IPS-15b (cell line): ENCODE results near the gene ESR1.
"Not testable (repeated sequence)": the region's sequence is repeated elsewhere in the genome, so short reads cannot be mapped to it uniquely, and the experiment has no call there.

ENCODE experiments used
- H3K27me3 ChIP-seq: one replicate; pipeline ENCODE4 v1.6.1; 2013; ENCODE audit warnings: low read length; ENCODE audit not compliant: control insufficient read depth, insufficient read depth
- H3K36me3 ChIP-seq: one replicate; pipeline ENCODE4 v1.6.1; 2013; ENCODE audit warnings: low read length; ENCODE audit not compliant: control insufficient read depth, insufficient read depth
- H3K4me1 ChIP-seq: one replicate; pipeline ENCODE4 v1.6.1; 2013; ENCODE audit warnings: mild to moderate bottlenecking, low read length; ENCODE audit not compliant: control insufficient read depth, insufficient read depth
- H3K4me3 ChIP-seq: one replicate; pipeline ENCODE4 v1.5.1; 2013; ENCODE audit warnings: low read depth, low read length
- H3K9ac ChIP-seq: one replicate; pipeline ENCODE4 v1.6.1; 2013; ENCODE audit warnings: low read depth, mild to moderate bottlenecking, low read length
- H3K9me3 ChIP-seq: one replicate; pipeline ENCODE4 v1.6.1; 2013; ENCODE audit warnings: mild to moderate bottlenecking, low read length; ENCODE audit not compliant: control insufficient read depth, insufficient read depth

ESR1 gene

GRCh38 chr6:151869787-151870186 lies 62.3 kb downstream of the ESR1 start:
- Histone ChIP-seq H3K36me3 (no peaks in the 10 kb centered on the region), H3K4me3 (no peak overlapping the region), H3K9ac (no peak overlapping the region), H3K9me3 (no peaks in the 10 kb centered on the region), H3K27me3 (no peaks in the 10 kb centered on the region), H3K4me1 (no peaks in the 10 kb centered on the region)

- Histone ChIP-seq H3K9me3 (no peaks in the 10 kb centered on the region), H3K9ac (no peak overlapping the region), H3K36me3 (no peaks in the 10 kb centered on the region), H3K4me1 (no peaks in the 10 kb centered on the region), H3K27me3 (no peaks in the 10 kb centered on the region), H3K4me3 (no peak overlapping the region)
Observed at GRCh38 chr6:151870375-151870774, 62.9 kb downstream of the ESR1 start.

DNA sequence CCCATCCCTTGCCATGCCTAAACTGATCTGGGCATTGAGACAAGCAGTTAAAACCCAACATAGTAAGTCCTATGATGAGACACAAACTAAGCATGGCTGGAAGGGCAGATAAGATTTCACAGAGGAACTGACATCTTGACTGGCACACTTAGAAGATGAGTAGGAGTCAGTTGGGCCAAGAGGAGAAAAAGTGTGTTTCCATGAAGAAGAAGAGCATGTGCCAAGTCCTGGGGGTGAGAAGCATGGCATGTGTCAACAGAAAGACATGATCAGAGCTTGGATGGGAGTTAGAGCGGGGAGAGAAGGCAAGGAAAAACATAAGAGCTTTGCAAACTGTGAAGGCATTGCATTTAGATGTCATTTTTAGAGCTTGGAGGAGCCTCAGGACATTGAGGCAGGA lies 68.0 kb downstream of the ESR1 start:
- Histone ChIP-seq H3K4me3 (no peak overlapping the region), H3K4me1 (no peaks in the 10 kb centered on the region), H3K36me3 (no peaks in the 10 kb centered on the region), H3K27me3 (no peaks in the 10 kb centered on the region), H3K9ac (no peak overlapping the region), H3K9me3 (no peaks in the 10 kb centered on the region)

DNA sequence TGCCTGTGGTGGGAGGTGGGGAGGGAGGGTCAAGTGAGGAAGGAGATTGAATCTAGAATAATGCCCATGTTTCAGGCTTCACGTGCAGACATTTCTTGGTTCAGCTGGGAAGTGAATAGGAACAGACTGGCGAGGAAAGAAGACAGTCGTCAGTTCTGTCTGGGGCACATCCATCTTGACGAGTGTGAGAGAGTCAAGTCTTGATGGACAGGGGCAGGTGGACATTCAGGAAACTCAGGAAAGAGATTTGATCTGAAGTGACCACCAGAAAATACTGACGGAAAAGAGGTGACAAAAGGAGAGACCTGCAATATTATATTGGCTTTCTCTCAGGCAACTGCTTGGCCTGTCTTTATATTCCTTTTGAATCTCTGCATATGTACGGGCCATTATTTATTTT lies 68.6 kb downstream of the ESR1 start:
- Histone ChIP-seq H3K36me3 (no peaks in the 10 kb centered on the region), H3K9ac (no peak overlapping the region), H3K4me1 (no peaks in the 10 kb centered on the region), H3K27me3 (no peaks in the 10 kb centered on the region), H3K9me3 (no peaks in the 10 kb centered on the region), H3K4me3 (no peak overlapping the region)

GRCh38 chr6:151877458-151877857 lies 70.0 kb downstream of the ESR1 start:
- H3K4me1 ChIP-seq = no peaks in the 10 kb centered on the region
- H3K4me3 ChIP-seq = no peak overlapping the region
- no peak overlapping the region for H3K9ac ChIP-seq
- no peaks in the 10 kb centered on the region for H3K9me3 ChIP-seq
- H3K36me3 ChIP-seq = no peaks in the 10 kb centered on the region
- H3K27me3 ChIP-seq = no peaks in the 10 kb centered on the region

- H3K4me1 ChIP-seq = no peaks in the 10 kb centered on the region
- no peaks in the 10 kb centered on the region for H3K9me3 ChIP-seq
- no peak overlapping the region for H3K4me3 ChIP-seq
- H3K9ac ChIP-seq = no peak overlapping the region
- no peaks in the 10 kb centered on the region for H3K36me3 ChIP-seq
- no peaks in the 10 kb centered on the region for H3K27me3 ChIP-seq
Observed at GRCh38 chr6:151881231-151881630, 73.7 kb downstream of the ESR1 start.

GRCh38 chr6:151882206-151882605 lies 74.7 kb downstream of the ESR1 start:
- Histone ChIP-seq H3K9me3 (no peaks in the 10 kb centered on the region), H3K4me3 (no peak overlapping the region), H3K27me3 (no peaks in the 10 kb centered on the region), H3K36me3 (no peaks in the 10 kb centered on the region), H3K4me1 (no peaks in the 10 kb centered on the region), H3K9ac (no peak overlapping the region)

DNA sequence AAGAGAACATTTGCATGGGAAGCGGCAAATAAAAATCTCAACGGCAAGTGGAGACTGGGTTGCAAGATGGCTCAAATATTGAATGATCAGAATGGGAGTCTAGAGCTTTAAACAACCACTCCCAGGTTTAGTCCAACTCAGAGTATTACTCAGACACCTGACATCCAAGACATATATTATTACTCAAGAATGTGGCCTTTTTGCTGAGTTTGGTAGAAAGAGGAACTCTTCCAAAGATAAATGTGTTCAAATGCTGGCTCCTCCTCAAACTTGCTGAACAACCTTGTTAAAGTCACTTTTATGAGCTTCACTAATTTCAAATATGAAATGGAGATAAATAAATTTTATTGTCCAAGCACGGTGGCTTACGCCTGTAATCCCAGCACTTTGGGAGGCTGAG lies 77.8 kb downstream of the ESR1 start:
- no peaks in the 10 kb centered on the region for H3K4me1 ChIP-seq
- no peak overlapping the region for H3K9ac ChIP-seq
- no peak overlapping the region for H3K4me3 ChIP-seq
- no peaks in the 10 kb centered on the region for H3K36me3 ChIP-seq
- H3K27me3 ChIP-seq = no peaks in the 10 kb centered on the region
- H3K9me3 ChIP-seq = no peaks in the 10 kb centered on the region

DNA sequence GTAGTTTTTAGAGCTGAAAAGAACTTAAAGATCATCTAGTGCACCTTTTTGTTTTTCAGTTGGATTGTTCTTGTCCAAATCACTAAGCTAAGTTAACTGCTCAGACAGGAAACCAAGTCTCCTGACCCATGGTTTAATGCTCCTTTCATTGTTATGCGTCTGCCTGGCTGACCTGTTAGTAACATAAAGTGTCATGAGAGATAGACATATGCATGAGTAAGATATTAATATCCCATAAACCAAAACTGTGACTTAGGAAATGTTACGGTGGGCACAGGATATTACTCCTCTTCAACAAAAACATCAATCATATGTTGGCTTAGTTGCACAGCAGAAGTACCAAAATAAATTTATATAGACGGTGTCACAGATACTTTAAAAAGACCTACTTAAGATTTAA lies 84.0 kb downstream of the ESR1 start:
- H3K36me3 ChIP-seq = no peaks in the 10 kb centered on the region
- no peak overlapping the region for H3K4me3 ChIP-seq
- H3K4me1 ChIP-seq = no peaks in the 10 kb centered on the region
- no peaks in the 10 kb centered on the region for H3K27me3 ChIP-seq
- H3K9ac ChIP-seq = no peak overlapping the region
- H3K9me3 ChIP-seq = no peaks in the 10 kb centered on the region

- H3K27me3 ChIP-seq, H3K36me3 ChIP-seq, H3K4me3 ChIP-seq, H3K9me3 ChIP-seq, H3K4me1 ChIP-seq, H3K9ac ChIP-seq: not testable (repeated sequence)
Observed at GRCh38 chr6:151894426-151894825, 86.9 kb downstream of the ESR1 start.

GRCh38 chr6:151899221-151899620 lies 91.7 kb downstream of the ESR1 start:
- not testable (repeated sequence) for H3K36me3 ChIP-seq, H3K9ac ChIP-seq, H3K27me3 ChIP-seq, H3K9me3 ChIP-seq, H3K4me3 ChIP-seq, H3K4me1 ChIP-seq

DNA sequence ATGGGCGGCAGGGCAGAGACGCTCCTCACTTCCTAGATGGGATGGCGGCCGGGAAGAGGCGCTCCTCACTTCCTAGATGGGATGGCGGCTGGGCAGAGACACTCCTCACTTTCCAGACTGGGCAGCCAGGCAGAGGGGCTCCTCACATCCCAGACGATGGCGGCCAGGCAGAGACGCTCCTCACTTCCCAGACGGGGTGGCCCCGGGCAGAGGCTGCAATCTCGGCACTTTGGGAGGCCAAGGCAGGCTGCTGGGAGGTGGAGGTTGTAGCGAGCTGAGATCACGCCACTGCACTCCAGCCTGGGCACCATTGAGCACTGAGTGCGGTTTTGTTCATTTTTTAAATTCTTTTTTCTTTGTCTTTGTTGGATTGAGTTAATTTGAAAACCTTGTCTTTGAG lies 92.3 kb downstream of the ESR1 start:
- H3K9me3 ChIP-seq, H3K36me3 ChIP-seq, H3K4me1 ChIP-seq, H3K27me3 ChIP-seq, H3K9ac ChIP-seq, H3K4me3 ChIP-seq: not testable (repeated sequence)

- H3K4me3 ChIP-seq = no peak overlapping the region
- no peaks in the 10 kb centered on the region for H3K9me3 ChIP-seq
- H3K27me3 ChIP-seq = no peaks in the 10 kb centered on the region
- H3K9ac ChIP-seq = no peak overlapping the region
- H3K4me1 ChIP-seq = no peaks in the 10 kb centered on the region
- H3K36me3 ChIP-seq = no peaks in the 10 kb centered on the region
Observed at GRCh38 chr6:151900256-151900655, 92.8 kb downstream of the ESR1 start.
